IPS DF 6.9 (cell line): ENCODE data around the gene CAPZA1.

Source experiments
- DNase-seq: peaks from one replicate; pipeline ENCODE4 v3.0.0-alpha.2; 2013; ENCODE audit warnings: low read depth, low spot score
- H3K27ac ChIP-seq: one replicate; pipeline ENCODE4 v1.5.1; 2013; ENCODE audit warnings: low read length, control low read depth
- H3K27me3 ChIP-seq: 2 replicates; pipeline ENCODE4 v1.6.1; 2013; ENCODE audit warnings: mild to moderate bottlenecking, low read length; ENCODE audit not compliant: control insufficient read depth, insufficient read depth
- H3K36me3 ChIP-seq: 2 replicates; pipeline ENCODE4 v1.6.1; 2013; ENCODE audit warnings: low read length; ENCODE audit not compliant: control insufficient read depth, insufficient read depth
- H3K4me1 ChIP-seq: 2 replicates; pipeline ENCODE4 v1.6.1; 2013; ENCODE audit warnings: low read length; ENCODE audit not compliant: control insufficient read depth, insufficient read depth
- H3K4me3 ChIP-seq: 2 replicates; pipeline ENCODE4 v1.5.1; 2013; ENCODE audit warnings: mild to moderate bottlenecking, low read length
- H3K9me3 ChIP-seq: 2 replicates; pipeline ENCODE4 v1.6.1; 2013; ENCODE audit warnings: low read length, inconsistent platforms; ENCODE audit not compliant: control insufficient read depth, insufficient read depth
- WGBS: extraction: QIAGEN DNeasy Blood & Tissue Kit; methylation state at CpG from one replicate; pipeline ENCODE4 v1.1.7; 2013; ENCODE audit warnings: mixed read lengths, missing lambda C conversion rate; ENCODE audit not compliant: insufficient read length, insufficient coverage; 5-methylcytosine and 5-hydroxymethylcytosine counted together

The CAPZA1 gene

DNA sequence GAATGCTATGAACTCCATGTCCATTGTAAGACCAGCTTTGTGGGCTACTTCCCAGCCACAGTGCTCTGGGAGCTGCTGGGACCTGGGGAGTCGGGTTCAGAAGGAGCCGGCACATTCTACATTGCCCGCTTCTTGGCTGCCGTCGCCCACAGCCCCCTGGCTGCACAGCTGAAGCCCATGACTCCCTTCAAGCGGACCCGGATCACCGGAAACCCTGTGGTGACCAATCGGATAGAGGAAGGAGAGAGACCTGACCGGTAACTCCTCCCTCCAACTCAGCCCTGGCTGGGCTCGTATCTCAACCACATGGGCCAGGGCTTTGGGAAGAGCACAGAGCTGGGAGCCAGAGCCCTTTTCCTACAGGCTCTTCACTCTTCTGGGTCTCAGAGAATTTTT lies 70.2 kb downstream of the CAPZA1 start:
- no peaks in the 10 kb centered on the region for H3K9me3 ChIP-seq
- no peak overlapping the region for H3K4me3 ChIP-seq
- peaks cover 19% of the 10 kb centered on the region; the same call in 1 of the 2 replicates for H3K36me3 ChIP-seq
- H3K27me3 ChIP-seq: no peaks in the 10 kb centered on the region
- H3K4me1 ChIP-seq: no peaks in the 10 kb centered on the region
- H3K27ac ChIP-seq: no peak overlapping the region
- no peak for DNase-seq
- no CpG with 5 or more reads among the region's 11 CpGs for WGBS

- no peak overlapping the region for H3K4me3 ChIP-seq
- H3K9me3 ChIP-seq: no peaks in the 10 kb centered on the region
- no peak overlapping the region for H3K27ac ChIP-seq
- no peaks in the 10 kb centered on the region for H3K27me3 ChIP-seq
- no peaks in the 10 kb centered on the region for H3K4me1 ChIP-seq
- no peak for DNase-seq
- WGBS: no CpG with 5 or more reads among the region's 5 CpGs
- H3K36me3 ChIP-seq: peaks cover 31% of the 10 kb centered on the region
Measured at GRCh38 chr1:112692681-112693080, 73.0 kb downstream of the CAPZA1 start.

- Histone ChIP-seq H3K36me3 (peaks cover 31% of the 10 kb centered on the region), H3K27me3 (no peaks in the 10 kb centered on the region), H3K9me3 (no peaks in the 10 kb centered on the region), H3K4me3 (no peak overlapping the region), H3K27ac (no peak overlapping the region), H3K4me1 (no peaks in the 10 kb centered on the region)
- WGBS: no CpG with 5 or more reads among the region's 6 CpGs
- no peak for DNase-seq
Measured at GRCh38 chr1:112693821-112694220, 74.2 kb downstream of the CAPZA1 start.

DNA sequence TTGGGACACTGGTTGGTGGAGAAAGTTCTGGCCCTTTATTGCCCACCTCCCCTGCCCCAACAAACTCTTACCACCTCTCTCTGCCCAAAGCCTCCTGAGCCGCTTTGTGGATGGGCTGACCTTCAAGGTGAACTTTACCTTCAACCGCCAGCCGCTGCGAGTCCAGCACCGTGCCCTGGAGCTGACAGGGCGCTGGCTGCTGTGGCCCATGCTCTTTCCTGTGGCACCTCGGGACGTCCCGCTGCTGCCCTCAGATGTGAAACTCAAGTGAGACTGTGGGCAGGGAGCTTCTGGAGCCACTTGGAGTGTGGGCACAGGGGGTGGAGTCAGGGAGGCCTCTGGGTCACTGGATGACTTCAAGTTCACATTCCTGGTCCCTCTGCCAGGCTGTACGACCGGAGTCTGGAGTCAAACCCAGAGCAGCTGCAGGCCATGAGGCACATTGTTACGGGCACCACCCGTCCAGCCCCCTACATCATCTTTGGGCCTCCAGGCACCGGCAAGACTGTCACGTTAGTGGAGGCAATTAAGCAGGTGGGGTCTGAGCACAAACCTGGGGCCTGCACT lies 74.8 kb downstream of the CAPZA1 start:
- H3K27me3 ChIP-seq: no peaks in the 10 kb centered on the region
- no CpG with 5 or more reads among the region's 15 CpGs for WGBS
- no peak overlapping the region for H3K4me3 ChIP-seq
- H3K27ac ChIP-seq: no peak overlapping the region
- no peaks in the 10 kb centered on the region for H3K4me1 ChIP-seq
- peaks cover 33% of the 10 kb centered on the region for H3K36me3 ChIP-seq
- DNase-seq: no peak
- no peaks in the 10 kb centered on the region for H3K9me3 ChIP-seq

DNA sequence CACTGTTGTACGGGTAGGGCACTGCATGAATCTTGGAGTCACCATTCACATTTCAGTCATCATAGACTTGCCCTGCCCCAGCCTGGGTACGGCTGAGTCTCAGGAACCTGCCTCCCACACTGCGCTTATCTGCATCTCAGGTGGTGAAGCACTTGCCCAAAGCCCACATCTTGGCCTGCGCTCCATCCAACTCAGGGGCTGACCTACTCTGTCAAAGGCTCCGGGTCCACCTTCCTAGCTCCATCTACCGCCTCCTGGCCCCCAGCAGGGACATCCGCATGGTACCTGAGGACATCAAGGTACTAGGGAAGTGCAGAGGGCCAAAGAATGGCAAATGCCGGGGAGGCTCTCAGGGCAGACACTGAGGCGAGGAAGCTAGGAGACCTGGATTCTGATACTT lies 75.6 kb downstream of the CAPZA1 start:
- no peak overlapping the region for H3K4me3 ChIP-seq
- H3K9me3 ChIP-seq: no peaks in the 10 kb centered on the region
- peaks cover 40% of the 10 kb centered on the region for H3K36me3 ChIP-seq
- peaks cover 2% of the 10 kb centered on the region for H3K4me1 ChIP-seq
- no peak overlapping the region for H3K27ac ChIP-seq
- no peaks in the 10 kb centered on the region for H3K27me3 ChIP-seq
- whole genome bisulfite sequencing: no CpG with 5 or more reads among the region's 9 CpGs
- DNase-seq: no peak

GRCh38 chr1:112696578-112697314 lies 77.1 kb downstream of the CAPZA1 start:
- peaks cover 41% of the 10 kb centered on the region for H3K36me3 ChIP-seq
- H3K27me3 ChIP-seq: no peaks in the 10 kb centered on the region
- H3K4me3 ChIP-seq: no peak overlapping the region
- H3K9me3 ChIP-seq: no peaks in the 10 kb centered on the region
- H3K27ac ChIP-seq: no peak overlapping the region
- peaks cover 8% of the 10 kb centered on the region for H3K4me1 ChIP-seq
- WGBS: no CpG with 5 or more reads among the region's 7 CpGs
- DNase-seq: no peak

DNA sequence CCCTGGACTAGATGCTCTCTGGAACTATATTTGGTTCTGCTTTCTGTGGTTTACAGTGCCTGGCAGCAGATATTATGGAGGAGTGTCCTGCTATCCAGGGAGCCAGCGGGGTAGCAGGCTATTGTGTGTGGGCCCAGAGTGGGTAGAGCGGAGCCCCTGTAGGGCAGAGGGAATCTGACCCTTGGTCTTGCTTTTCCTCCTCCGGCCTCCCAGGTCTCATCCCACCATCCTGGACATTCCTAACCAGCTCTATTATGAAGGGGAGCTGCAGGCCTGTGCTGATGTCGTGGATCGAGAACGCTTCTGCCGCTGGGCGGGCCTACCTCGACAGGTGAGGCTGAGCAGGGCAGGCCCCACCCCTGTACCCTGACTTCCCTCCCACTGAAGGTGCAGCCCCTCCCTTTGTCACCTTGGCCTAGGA lies 78.2 kb downstream of the CAPZA1 start:
- WGBS: no CpG with 5 or more reads among the region's 9 CpGs
- no peak overlapping the region for H3K27ac ChIP-seq
- no peak overlapping the region for H3K4me3 ChIP-seq
- H3K4me1 ChIP-seq: peaks cover 8% of the 10 kb centered on the region
- no peaks in the 10 kb centered on the region for H3K9me3 ChIP-seq
- DNase-seq: no peak
- H3K36me3 ChIP-seq: peaks cover 38% of the 10 kb centered on the region
- no peaks in the 10 kb centered on the region for H3K27me3 ChIP-seq

DNA sequence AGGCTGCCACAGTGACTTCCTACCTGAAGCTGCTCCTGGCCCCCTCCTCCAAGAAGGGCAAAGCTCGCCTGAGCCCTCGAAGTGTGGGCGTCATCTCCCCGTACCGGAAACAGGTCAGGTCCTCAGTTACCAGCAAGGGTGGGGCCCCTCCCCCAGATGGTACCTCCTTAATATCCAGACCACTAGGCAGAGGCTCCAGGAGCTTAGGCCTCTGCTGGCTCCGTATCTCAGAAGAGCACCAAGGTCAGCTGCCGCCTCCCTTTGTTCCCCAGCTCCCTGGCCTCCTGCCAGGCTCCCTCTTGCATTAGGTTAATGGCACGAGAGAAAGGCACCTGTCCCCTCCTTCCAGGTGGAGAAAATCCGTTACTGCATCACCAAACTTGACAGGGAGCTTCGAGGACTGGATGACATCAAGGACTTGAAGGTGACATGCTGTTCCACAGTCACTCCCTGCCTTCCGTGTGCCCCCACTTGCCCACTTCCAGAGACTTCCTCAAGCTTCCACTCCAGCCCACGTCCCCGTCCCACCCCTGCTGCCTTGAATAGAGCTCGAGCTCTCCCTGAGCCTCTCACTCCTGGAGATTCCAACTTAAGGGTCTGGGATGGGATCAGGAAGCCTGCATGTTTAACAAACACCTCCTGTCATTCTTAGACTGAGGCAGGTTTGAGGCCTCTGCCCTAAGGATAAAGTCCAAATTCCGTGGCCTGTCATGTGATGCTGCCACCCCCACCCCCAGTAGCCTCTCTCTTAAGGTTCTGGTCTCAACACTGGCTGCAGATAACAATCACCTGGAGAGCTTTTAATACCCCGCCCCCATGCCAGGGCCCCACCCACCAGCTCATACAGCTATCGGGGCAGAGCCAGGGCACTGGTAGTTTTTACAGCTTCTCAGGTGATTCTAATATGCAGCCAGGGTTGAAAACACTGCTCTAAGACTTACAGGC lies 79.0 kb downstream of the CAPZA1 start:
- Histone ChIP-seq H3K27me3 (no peaks in the 10 kb centered on the region), H3K27ac (no peak overlapping the region), H3K36me3 (peaks cover 36% of the 10 kb centered on the region), H3K4me1 (peaks cover 8% of the 10 kb centered on the region), H3K4me3 (no peak overlapping the region), H3K9me3 (no peaks in the 10 kb centered on the region)
- DNase-seq: no peak
- WGBS: no CpG with 5 or more reads among the region's 17 CpGs

DNA sequence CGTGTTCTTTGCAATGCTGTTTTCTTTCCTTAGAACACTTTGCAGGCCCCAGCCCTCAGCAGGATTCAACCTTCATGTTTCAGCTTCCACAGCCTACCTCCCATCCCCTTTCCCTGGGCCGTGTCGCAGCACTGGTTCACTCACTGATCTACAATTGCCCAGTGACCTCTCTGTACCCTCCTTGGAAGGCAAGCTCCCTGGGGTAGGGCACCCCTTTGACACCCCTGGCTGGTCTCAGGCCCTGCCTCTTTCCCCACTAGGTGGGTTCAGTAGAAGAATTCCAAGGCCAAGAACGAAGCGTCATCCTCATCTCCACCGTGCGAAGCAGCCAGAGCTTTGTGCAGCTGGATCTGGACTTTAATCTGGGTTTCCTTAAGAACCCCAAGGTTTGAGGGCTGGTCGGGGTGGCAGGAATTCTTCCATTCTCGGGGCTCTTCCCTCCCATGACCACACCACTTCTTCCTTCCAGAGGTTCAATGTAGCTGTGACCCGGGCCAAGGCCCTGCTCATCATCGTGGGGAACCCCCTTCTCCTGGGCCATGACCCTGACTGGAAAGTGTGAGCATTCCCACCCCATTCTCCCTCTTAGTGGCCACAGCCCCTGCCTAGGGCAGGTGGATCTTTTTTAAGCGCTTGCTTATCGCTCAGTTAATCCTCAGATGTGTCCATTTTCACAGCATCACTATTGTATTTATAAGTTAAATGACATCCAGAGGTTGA lies 80.0 kb downstream of the CAPZA1 start:
- Histone ChIP-seq H3K27ac (no peak overlapping the region), H3K27me3 (no peaks in the 10 kb centered on the region), H3K9me3 (no peaks in the 10 kb centered on the region), H3K4me1 (peaks cover 8% of the 10 kb centered on the region), H3K36me3 (peaks cover 27% of the 10 kb centered on the region), H3K4me3 (no peak overlapping the region)
- DNase-seq: no peak
- no CpG with 5 or more reads among the region's 13 CpGs for WGBS
